Spleen (tissue), 7 donors: Measurements from ENCODE around the gene CIAO3.

Experiments used
- CTCF ChIP-seq, 11 experiments: fragments of 200-600 bp in 7 of 11; fragments of 450-650 bp in 4 of 11; sonication (generic) in 4 of 11; IDR thresholded peaks in 8 of 11; conservative IDR thresholded peaks in 3 of 11; 1 replicate in 7 of 11; 2 replicates in 4 of 11; pipeline versions ENCODE4 v1.4.0 to v1.8.0; 2016 to 2021; ENCODE audit warnings: antibody characterized with exemption in 11 of 11, inconsistent platforms in 4 of 11, mild to moderate bottlenecking in 1 of 11
- POLR2A ChIP-seq, 3 donors: fragments of 450-650 bp; IDR thresholded peaks; one replicate each; pipeline ENCODE4 v1.5.1; 2017; ENCODE audit warnings: antibody characterized with exemption in 3 of 3, mild to moderate bottlenecking in 1 of 3
- POLR2AphosphoS5 ChIP-seq, 3 donors: sonication (generic); formaldehyde crosslinking; IDR thresholded peaks; one replicate each; pipeline ENCODE4 v1.5.1; 2017; ENCODE audit warnings: antibody characterized with exemption in 3 of 3
- donor health status: DM: no; HTN: no; CAD: no; lungs with moderate emphysema.
- donor health status: DM: no; HTN: no; CAD: no.
- donor health status: DM: no; HTN: no; CAD: no.

GRCh38 chr16:787321-787966, 46.6 kb upstream of the CIAO3 start:
- no peak for TF ChIP-seq CTCF (IDR thresholded peaks at IDR 0.05 in 8 of 11, conservative IDR thresholded peaks at IDR 0.05 in 3 of 11)
- TF ChIP-seq POLR2A (IDR thresholded peaks at IDR 0.05): no peak
- no peak for TF ChIP-seq POLR2AphosphoS5 (IDR thresholded peaks at IDR 0.05)
